ENCODE measurements around the gene IRF1.

The IRF1 gene

DNA sequence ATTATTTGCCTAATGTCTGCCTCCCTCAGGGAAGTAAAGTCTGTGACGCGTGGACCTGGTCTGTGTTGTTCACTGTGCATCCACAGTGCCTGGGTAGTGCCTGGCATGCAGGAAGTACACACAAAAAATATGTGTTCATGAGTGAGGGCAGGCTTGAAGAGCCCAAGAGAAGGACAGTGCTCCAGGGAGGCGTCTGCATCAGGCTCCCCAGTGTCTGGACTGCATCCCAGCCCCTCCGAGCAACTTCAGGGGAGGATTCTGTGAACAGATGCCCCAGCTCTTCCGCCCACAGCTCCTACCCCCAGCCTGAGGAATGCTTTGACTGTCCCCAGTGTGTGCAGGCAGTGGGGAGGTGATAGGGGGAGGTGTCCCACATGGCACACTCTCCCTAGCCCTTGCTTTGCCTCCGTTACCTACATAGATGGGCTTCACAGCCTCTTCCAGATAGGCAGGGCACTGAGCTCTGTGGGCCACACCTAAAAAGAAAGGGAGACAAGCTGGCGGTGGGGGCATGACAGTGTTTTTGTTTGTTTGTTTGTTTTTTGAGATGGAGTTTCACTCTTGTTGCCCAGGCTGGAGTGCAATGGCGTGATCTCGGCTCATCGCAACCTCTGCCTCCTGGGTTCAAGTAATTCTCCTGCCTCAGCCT, 25.4 kb downstream of the IRF1 start:
- no peak for TF ChIP-seq CTCF (IDR thresholded peaks at IDR 0.05)
- peak overlapping the region; percentile 55 to 70 for H3K4me3 ChIP-seq (ENCODE audit: low read depth in 1 of 2, low read length in 1 of 2)
- peaks cover 100% of the 10 kb centered on the region in 2 experiments for H3K4me1 ChIP-seq (ENCODE audit: control insufficient read depth in 1 of 2, insufficient read depth in 1 of 2, low read depth in 1 of 2, low read length in 1 of 2)
- H3K27me3 ChIP-seq: no peaks in the 10 kb centered on the region
- no peaks in the 10 kb centered on the region for H3K36me3 ChIP-seq
- peak overlapping the region; percentile 100 for H3K27ac ChIP-seq
- H3K9me3 ChIP-seq: no peaks in the 10 kb centered on the region

DNA sequence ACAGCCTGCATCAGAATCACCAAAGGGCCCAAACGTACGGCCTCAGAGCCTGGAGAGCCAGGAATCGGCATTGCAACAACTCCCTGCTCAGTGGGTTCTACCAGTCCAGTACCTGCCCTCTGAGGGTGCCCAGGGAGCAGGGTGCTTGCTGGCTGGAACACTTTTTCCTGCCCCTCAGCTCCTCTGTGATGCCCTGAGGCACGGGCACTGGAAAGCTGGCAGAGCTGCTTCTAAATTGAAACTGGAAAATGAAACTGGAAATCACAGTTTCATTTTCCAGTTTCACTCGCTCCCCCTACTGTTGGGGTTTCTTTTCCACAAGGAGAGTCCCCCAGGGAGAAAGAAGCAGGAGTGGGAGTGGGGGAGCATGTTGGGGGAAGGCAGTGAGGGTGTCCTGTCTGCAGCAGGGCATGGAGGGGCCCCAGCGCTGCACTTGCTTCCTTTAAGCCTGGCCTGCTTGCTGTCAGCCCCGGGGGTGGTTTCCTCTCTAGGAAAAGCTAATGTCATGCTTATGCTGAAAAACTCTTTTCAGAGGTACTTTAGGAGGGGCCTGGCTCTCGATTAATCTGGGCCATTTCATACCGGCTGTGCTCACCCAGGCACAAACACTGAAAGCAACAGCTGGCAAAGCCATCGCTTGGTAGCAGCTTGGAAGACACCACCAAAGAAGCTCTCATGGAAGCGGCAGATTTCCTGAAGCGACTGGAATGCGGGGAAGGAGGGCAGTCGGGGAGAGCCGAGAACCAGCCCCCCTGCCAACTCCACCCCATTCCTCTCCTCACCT, 26.2 kb downstream of the IRF1 start:
- no peaks in the 10 kb centered on the region for H3K36me3 ChIP-seq
- H3K27ac ChIP-seq: peak overlapping the region; percentile 100
- no peak for TF ChIP-seq CTCF (IDR thresholded peaks at IDR 0.05)
- H3K9me3 ChIP-seq: no peaks in the 10 kb centered on the region
- no peaks in the 10 kb centered on the region for H3K27me3 ChIP-seq
- H3K4me3 ChIP-seq (ENCODE audit: low read depth in 1 of 2, low read length in 1 of 2): peak overlapping the region; percentile 55 to 70
- H3K4me1 ChIP-seq (ENCODE audit: control insufficient read depth in 1 of 2, insufficient read depth in 1 of 2, low read depth in 1 of 2, low read length in 1 of 2): peaks cover 100% of the 10 kb centered on the region in 2 experiments

DNA sequence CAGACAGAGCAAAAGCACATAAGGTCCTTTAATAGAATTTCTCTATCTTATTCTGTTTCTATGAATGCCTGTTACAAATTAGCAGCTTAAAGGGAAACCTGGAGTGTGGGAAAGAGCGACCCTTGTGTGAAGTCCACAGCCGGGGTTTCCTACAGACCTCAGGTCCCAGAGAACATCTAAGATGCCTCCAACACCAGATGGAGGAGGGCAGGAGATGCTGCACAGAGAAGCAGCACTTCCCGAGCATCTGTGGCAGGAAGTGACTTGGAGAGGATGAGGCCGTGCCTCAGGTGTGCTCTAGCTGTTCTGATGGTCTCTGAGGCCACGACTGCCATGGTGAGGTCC, 26.8 kb downstream of the IRF1 start:
- H3K4me3 ChIP-seq (ENCODE audit: low read depth in 1 of 2, low read length in 1 of 2): peak overlapping the region; percentile 55 to 70
- peaks cover 100% of the 10 kb centered on the region in 2 experiments for H3K4me1 ChIP-seq (ENCODE audit: control insufficient read depth in 1 of 2, insufficient read depth in 1 of 2, low read depth in 1 of 2, low read length in 1 of 2)
- no peaks in the 10 kb centered on the region for H3K27me3 ChIP-seq
- no peaks in the 10 kb centered on the region for H3K9me3 ChIP-seq
- TF ChIP-seq CTCF (IDR thresholded peaks at IDR 0.05): no peak
- peak overlapping the region; percentile 100 for H3K27ac ChIP-seq
- no peaks in the 10 kb centered on the region for H3K36me3 ChIP-seq

- Histone ChIP-seq H3K27ac (peak overlapping the region; percentile 100), H3K9me3 (no peaks in the 10 kb centered on the region), H3K4me1 (ENCODE audit: control insufficient read depth in 1 of 2, insufficient read depth in 1 of 2, low read depth in 1 of 2, low read length in 1 of 2) (peaks cover 100% of the 10 kb centered on the region in 2 experiments), H3K27me3 (no peaks in the 10 kb centered on the region), H3K4me3 (ENCODE audit: low read depth in 1 of 2, low read length in 1 of 2) (peak overlapping the region in 1 of 2 experiments; percentile 70), H3K36me3 (no peaks in the 10 kb centered on the region)
- no peak for TF ChIP-seq CTCF (IDR thresholded peaks at IDR 0.05)
Measured at GRCh38 chr5:132462856-132463745, 27.5 kb downstream of the IRF1 start.

DNA sequence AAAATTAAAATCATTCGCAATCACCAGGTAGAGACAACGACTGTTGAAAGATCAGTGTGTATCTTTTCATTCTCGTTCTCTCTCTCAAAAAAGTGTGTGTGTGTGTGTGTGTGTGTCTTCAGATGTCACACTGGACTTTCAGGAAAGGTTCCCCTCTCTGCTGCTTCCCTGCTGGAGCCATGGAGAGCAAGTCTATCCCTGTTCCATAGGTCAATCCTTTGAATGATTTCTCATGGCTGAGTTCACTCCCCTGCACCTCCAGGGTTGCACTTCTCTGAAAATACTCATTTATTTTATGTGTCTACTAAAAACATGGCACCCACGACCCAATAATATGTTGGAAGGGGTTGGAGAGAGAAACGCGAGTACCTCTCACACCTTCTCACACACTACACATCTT, 28.2 kb downstream of the IRF1 start:
- no peaks in the 10 kb centered on the region for H3K36me3 ChIP-seq
- no peak overlapping the region for H3K4me3 ChIP-seq (ENCODE audit: low read depth in 1 of 2, low read length in 1 of 2)
- H3K9me3 ChIP-seq: no peaks in the 10 kb centered on the region
- peaks cover 100% of the 10 kb centered on the region in 2 experiments for H3K4me1 ChIP-seq (ENCODE audit: control insufficient read depth in 1 of 2, insufficient read depth in 1 of 2, low read depth in 1 of 2, low read length in 1 of 2)
- TF ChIP-seq CTCF (IDR thresholded peaks at IDR 0.05): no peak
- peak overlapping the region; percentile 100 for H3K27ac ChIP-seq
- no peaks in the 10 kb centered on the region for H3K27me3 ChIP-seq

All from neutrophil (primary cell).